SU-DHL-6 (cell line): Measurements from ENCODE around the gene MCAM.

ENCODE experiments used
- H2AFZ ChIP-seq: fragments of 200-600 bp; sonication (generic); 2 replicates; pipeline ENCODE4 v1.6.1; 2014; ENCODE audit warnings: low read depth, mild to moderate bottlenecking, moderate library complexity, mixed read lengths, antibody characterized with exemption, low read length; ENCODE audit not compliant: severe bottlenecking
- H3F3A ChIP-seq: fragments of 200-600 bp; shearing (Covaris generic); 2 replicates; pipeline ENCODE4 v1.6.0; 2016; ENCODE audit warnings: antibody characterized with exemption, mild to moderate bottlenecking; ENCODE audit not compliant: insufficient read depth
- H3K27ac ChIP-seq: fragments of 200-600 bp; sonication (generic); 2 replicates; pipeline ENCODE4 v1.5.1; 2016; ENCODE audit warnings: low read depth, mild to moderate bottlenecking, low read length, moderate library complexity, mixed read lengths
- H3K27me3 ChIP-seq: fragments of 200-600 bp; sonication (generic), shearing (Covaris generic); 2 replicates; pipeline ENCODE4 v1.6.0; 2014; ENCODE audit warnings: mild to moderate bottlenecking, low read length
- H3K36me3 ChIP-seq: fragments of 200-600 bp; sonication (generic); 2 replicates; pipeline ENCODE4 v1.6.1; 2014; ENCODE audit warnings: mild to moderate bottlenecking, low read length, mixed read lengths
- H3K4me2 ChIP-seq: fragments of 300-600, 200-600 bp; shearing (Covaris generic), sonication (generic); 2 replicates; pipeline ENCODE4 v1.6.0; 2014; ENCODE audit warnings: low read length, low read depth, mild to moderate bottlenecking; ENCODE audit not compliant: poor library complexity, severe bottlenecking
- H3K4me3 ChIP-seq: fragments of 200-600 bp; sonication (generic); 2 replicates; pipeline ENCODE4 v1.5.1; 2014; ENCODE audit warnings: antibody characterized with exemption, low read length, mild to moderate bottlenecking, mixed read lengths; ENCODE audit not compliant: insufficient read depth, poor library complexity, severe bottlenecking
- H3K79me2 ChIP-seq: fragments of 200-600 bp; sonication (generic); 2 replicates; pipeline ENCODE4 v1.6.1; 2014; ENCODE audit warnings: mild to moderate bottlenecking, low read length, moderate library complexity; ENCODE audit not compliant: insufficient read depth
- H3K9ac ChIP-seq: fragments of 200-600 bp; sonication (generic); 2 replicates; pipeline ENCODE4 v1.7.0; 2014; ENCODE audit warnings: mild to moderate bottlenecking, low read length
- H3K9me2 ChIP-seq: fragments of 200-600 bp; sonication (generic); replicated peaks from 2 replicates; pipeline ENCODE4 v1.6.1; 2014; ENCODE audit warnings: low read length; ENCODE audit not compliant: insufficient read depth
- H3K9me3 ChIP-seq: fragments of 200-600 bp; sonication (generic); 2 replicates; pipeline ENCODE4 v1.6.1; 2014; ENCODE audit warnings: low read length, mixed read lengths; ENCODE audit not compliant: insufficient read depth
- H4K20me1 ChIP-seq: fragments of 200-600 bp; sonication (generic); 2 replicates; pipeline ENCODE4 v1.6.1; 2014; ENCODE audit warnings: low read depth, mild to moderate bottlenecking, antibody characterized with exemption, low read length, moderate library complexity, mixed read lengths
- CTCF ChIP-seq: fragments of 200-600 bp; sonication (generic); IDR thresholded peaks from one replicate; pipeline ENCODE4 v1.5.1; 2017; ENCODE audit warnings: antibody characterized with exemption, mild to moderate bottlenecking, low read length, moderate library complexity; ENCODE audit not compliant: insufficient read depth, poor library complexity, severe bottlenecking
- EZH2phosphoT487 ChIP-seq: fragments of 200-600 bp; sonication (generic), shearing (Covaris generic); conservative IDR thresholded peaks from 2 replicates; pipeline ENCODE4 v1.6.1; 2018; ENCODE audit warnings: mild to moderate bottlenecking, antibody characterized with exemption, low read length, moderate library complexity, mixed read lengths

Gene MCAM

DNA sequence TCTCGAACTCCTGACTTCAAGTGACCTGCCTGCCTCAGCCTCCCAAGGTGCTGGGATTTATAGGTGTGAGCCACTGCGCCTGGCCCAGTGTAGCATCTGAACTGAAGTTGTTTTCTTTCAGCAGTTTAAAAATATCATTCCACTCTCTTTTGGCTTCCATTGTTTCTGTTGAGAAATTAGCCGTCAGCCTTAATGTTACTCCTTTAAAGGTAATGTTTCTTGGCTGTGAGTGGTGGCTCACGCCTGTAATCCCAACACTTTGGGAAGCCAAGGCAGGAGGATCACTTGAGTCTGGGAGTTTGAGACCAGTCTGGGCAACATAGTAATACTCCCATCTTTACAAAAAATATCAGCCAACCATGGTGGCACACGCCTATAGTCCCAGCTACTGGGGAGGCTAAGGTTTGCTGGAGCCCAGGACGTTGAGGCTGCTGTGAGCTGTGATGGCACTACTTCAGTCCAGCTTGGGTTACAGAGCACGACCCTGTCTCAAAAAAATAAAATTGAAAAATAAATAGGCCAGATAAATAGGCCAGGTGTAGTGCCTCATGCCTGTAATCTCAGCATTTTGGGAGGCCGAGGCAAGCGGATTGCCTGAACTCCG is 25.9 kb downstream of the MCAM start:
- no peak overlapping the region for H3K4me3 ChIP-seq
- H4K20me1 ChIP-seq: no peaks in the 10 kb centered on the region
- H3F3A ChIP-seq: no peaks in the 10 kb centered on the region
- H3K9ac ChIP-seq: no peak overlapping the region
- no peaks in the 10 kb centered on the region for H3K9me2 ChIP-seq
- H3K9me3 ChIP-seq: no peaks in the 10 kb centered on the region
- TF ChIP-seq CTCF (no peak), EZH2phosphoT487 (no peak)
- H3K36me3 ChIP-seq: peaks cover 21% of the 10 kb centered on the region
- H3K4me2 ChIP-seq: no peak overlapping the region
- H3K79me2 ChIP-seq: no peaks in the 10 kb centered on the region
- no peak overlapping the region for H2AFZ ChIP-seq
- no peaks in the 10 kb centered on the region for H3K27me3 ChIP-seq
- no peak overlapping the region for H3K27ac ChIP-seq

DNA sequence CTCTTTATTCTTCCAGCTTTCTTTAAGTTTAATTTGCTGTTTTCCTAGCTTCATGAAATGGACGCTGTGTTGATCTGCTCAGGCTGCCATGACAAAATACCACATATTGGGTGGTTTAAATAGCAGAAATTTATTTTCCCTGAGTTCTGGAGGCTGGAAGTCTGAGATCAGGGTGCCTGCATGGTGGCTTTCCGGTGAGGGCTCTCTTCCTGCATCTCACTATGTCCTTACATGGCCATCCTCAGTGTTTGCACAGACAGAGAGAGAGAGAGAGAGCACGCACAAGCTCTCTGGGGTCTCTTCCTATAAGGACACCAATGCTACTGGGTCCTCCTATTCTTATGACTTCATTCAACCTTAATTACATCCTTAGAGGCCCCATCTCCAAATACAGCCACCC is 28.7 kb downstream of the MCAM start:
- no peak for TF ChIP-seq EZH2phosphoT487
- TF ChIP-seq CTCF: no peak
- no peak overlapping the region for H2AFZ ChIP-seq
- no peak overlapping the region for H3K27ac ChIP-seq
- H3K27me3 ChIP-seq: no peaks in the 10 kb centered on the region
- H3K9me3 ChIP-seq: no peaks in the 10 kb centered on the region
- peaks cover 26% of the 10 kb centered on the region for H3K36me3 ChIP-seq
- peaks cover 5% of the 10 kb centered on the region for H3F3A ChIP-seq
- H3K9ac ChIP-seq: no peak overlapping the region
- no peaks in the 10 kb centered on the region for H3K9me2 ChIP-seq
- no peak overlapping the region for H3K4me3 ChIP-seq
- no peak overlapping the region for H3K4me2 ChIP-seq
- H3K79me2 ChIP-seq: no peaks in the 10 kb centered on the region
- H4K20me1 ChIP-seq: no peaks in the 10 kb centered on the region

GRCh38 chr11:119285431-119285830 is 31.5 kb downstream of the MCAM start:
- Histone ChIP-seq H4K20me1 (no peaks in the 10 kb centered on the region), H3K79me2 (no peaks in the 10 kb centered on the region), H3K9me2 (no peaks in the 10 kb centered on the region), H3K27ac (no peak overlapping the region), H2AFZ (no peak overlapping the region), H3F3A (peaks cover 5% of the 10 kb centered on the region), H3K4me3 (no peak overlapping the region), H3K9me3 (no peaks in the 10 kb centered on the region), H3K36me3 (peaks cover 24% of the 10 kb centered on the region), H3K9ac (no peak overlapping the region), H3K4me2 (no peak overlapping the region), H3K27me3 (no peaks in the 10 kb centered on the region)
- TF ChIP-seq EZH2phosphoT487: no peak
- TF ChIP-seq CTCF: no peak
